GM19397 (cell line): ENCODE measurements around the gene KRTAP4-6.
"Not testable (repeated sequence)": the region's sequence is repeated elsewhere in the genome, so short reads cannot be mapped to it uniquely, and the experiment has no call there.

Experiments
- ATAC-seq: cut with Tn5 transposase; IDR thresholded peaks from one replicate; pipeline ENCODE4 v1.9.1; 2021; ENCODE audit warnings: mild to moderate bottlenecking, moderate library complexity; ENCODE audit not compliant: unreplicated experiment

The KRTAP4-6 gene

GRCh38 chr17:41140360-41141131, at the start of gene KRTAP4-6:
Gene KRTAP4-6 (minus strand): TSS chr17:41140544. CDS start chr17:41140487, 57 bp downstream.
- no peak for ATAC-seq

DNA sequence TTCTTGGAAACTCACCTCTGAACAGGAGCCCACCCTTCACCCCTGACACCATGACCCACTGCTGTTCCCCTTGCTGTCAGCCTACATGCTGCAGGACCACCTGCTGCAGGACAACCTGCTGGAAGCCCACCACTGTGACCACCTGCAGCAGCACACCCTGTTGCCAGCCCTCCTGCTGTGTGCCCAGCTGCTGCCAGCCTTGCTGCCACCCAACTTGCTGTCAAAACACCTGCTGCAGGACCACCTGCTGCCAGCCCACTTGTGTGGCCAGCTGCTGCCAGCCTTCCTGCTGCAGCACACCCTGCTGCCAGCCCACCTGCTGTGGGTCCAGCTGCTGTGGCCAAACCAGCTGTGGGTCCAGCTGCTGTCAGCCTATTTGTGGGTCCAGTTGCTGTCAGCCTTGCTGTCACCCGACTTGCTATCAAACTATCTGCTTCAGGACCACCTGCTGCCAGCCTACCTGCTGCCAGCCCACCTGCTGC, 49.5 kb upstream of the KRTAP4-6 start, which contains the start of gene KRTAP9-1:
Gene KRTAP9-1, plus strand, starts transcription at position 51 of the 482 bp plus-strand sequence. Its CDS starts 0 bp downstream, at position 51.
- not testable (repeated sequence) for ATAC-seq

DNA sequence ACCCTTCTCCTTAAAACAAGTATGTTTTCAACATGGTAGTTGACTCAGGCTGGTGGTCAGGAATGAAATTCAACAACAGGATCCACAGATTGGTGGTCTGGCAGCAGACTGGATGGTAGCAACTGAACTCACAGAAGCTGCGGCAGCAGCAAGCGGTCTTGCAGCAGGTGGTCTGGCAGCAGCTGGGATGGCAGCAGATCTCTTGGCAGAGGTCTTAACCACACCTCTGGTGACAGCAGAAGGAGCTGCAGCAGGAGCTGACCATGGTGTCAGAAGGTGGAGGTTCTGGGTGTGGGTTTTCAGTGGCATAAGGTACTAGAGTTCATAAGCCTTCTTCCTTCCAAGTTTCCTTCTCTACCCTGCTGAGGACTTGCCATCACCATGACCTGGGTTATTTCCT, 46.5 kb upstream of the KRTAP4-6 start:
- no peak for ATAC-seq

GRCh38 chr17:41185001-41185400, 44.7 kb upstream of the KRTAP4-6 start:
- ATAC-seq: no peak

GRCh38 chr17:41184480-41184961, 44.2 kb upstream of the KRTAP4-6 start, which contains the start of gene KRTAP4-1:
Gene KRTAP4-1 (minus strand): TSS chr17:41184911. CDS start chr17:41184854, 57 bp downstream.
- no peak for ATAC-seq

DNA sequence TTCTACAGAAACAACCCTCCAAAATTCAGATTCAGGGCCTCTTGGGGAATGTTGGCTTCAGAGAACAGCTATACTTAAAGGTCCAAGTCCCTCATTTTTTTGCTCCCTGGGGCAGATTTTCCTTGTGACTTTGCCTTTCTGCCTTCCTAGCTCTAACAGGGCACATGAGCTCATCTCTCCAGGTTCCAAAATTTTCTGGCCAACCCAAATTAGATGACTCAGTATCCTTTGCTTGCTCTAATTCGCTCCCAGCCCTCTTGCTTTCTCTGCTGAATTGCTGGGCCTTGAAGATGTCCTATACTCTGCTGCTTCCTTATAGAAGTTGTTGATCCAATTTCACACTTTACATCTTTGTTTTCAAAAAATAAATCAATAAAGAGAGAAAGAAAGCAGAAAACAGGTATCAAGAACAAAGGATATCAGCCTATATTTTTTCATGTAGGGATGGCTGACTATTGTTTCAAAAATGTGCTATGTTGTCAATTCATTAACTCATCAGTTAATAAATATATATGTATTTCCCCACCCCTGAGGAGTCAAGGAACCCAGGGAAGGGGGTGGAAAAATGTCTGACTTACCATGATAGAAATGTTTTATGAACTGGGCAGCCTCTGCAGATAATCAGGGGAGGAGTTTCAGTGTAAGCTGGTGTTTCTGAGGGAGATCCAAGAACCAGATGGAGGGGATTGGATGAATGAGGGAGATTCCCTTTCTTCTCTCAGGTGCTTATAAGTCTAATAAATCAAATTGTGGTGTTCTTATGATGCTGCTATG, 38.7 kb upstream of the KRTAP4-6 start:
- ATAC-seq: no peak

GRCh38 chr17:41178341-41178740, 38.0 kb upstream of the KRTAP4-6 start:
- no peak for ATAC-seq

- ATAC-seq: no peak
These were observed 37.5 kb upstream of the KRTAP4-6 start, which contains the start of gene KRTAP4-2 for GRCh38 chr17:41177727-41178271. Gene KRTAP4-2 (minus strand): TSS chr17:41178221. CDS start chr17:41178164, 57 bp downstream.

- no peak for ATAC-seq
These were observed 36.5 kb upstream of the KRTAP4-6 start for GRCh38 chr17:41176744-41177387.

DNA sequence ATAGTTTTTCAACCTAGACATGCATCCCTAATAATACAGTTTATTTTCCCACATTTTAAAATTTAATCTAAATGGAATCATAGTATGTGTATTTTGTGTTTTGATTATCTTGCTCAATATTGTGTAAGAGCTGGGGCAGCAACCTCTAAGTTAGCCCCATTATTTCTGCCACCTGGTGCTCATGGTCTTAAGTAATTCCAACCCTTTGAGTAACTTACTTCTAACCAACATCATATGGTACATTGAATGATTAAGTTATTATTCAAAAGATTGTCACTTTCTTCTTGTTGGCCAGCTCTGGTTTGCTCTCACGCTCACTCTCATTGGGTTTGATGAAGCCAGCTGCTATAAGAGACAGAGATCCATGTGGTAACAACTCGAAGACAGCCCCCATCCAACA, 31.5 kb upstream of the KRTAP4-6 start:
- no peak for ATAC-seq

DNA sequence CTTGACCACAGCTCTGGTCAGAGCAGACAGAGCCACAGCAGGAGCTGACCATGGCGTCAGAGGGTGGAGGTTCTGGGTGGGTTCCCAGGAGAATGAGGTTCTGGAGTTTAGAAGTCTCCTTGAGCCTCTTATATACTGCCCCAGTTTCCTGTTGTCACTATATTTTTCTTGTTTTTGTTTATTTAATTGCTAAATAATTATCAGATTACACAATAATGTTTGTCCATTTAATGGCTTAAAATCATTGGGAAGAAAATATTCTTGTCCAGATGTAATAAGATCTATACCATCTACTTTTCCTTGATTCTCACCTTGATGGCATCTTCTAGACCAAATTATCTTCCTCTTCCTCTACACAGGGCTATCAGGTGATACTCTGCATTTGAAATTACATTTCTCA, 27.8 kb upstream of the KRTAP4-6 start, which contains the start of gene KRTAP4-3:
Gene KRTAP4-3, minus strand, starts transcription at position 101 of the 400 bp plus-strand sequence. Its CDS starts 49 bp downstream, at position 52.
- ATAC-seq: no peak

DNA sequence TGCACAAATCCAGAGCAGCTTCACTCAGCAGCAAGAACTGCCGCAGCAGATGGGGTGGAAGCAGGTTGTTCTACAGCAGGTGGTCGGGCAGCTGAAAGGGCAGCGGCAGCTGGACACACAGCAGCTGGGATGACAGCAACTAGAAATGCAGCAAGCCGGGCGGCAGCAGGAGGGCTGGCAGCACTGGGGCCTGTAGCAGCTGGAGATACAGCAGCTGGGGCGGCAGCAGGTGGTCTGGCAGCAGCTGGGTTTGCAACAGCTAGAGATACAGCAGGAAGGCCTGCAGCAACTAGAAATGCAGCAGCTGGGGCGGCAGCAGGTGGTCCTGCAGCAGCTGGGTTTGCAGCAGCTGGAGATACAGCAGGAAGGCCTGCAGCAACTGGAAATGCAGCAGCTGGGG, 27.2 kb upstream of the KRTAP4-6 start:
- no peak for ATAC-seq

GRCh38 chr17:41163828-41164227, 23.5 kb upstream of the KRTAP4-6 start:
- no peak for ATAC-seq

DNA sequence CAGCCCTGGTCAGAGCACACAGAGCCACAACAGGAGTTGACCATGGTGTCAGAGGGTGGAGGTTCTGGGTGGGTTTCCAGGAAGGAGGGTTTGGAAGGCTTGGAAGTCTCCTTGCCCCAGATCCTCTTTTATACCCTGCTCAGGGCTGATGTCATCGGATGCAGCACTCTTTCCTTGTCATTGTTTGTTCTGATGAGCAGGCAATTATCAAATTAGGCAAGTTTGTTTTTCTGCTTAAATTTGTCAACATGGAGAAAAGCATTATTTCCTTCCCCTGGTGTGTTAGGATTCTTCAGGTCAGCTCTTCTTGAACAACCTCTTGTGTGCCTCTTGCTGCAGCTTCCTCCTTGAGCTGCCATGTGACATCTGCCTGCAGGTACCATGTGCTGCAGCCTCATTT, 20.3 kb upstream of the KRTAP4-6 start, which contains the start of gene KRTAP4-4:
Gene KRTAP4-4, minus strand, starts transcription at position 101 of the 400 bp plus-strand sequence. Its CDS starts 57 bp downstream, at position 44.
- ATAC-seq: no peak

GRCh38 chr17:41160190-41160589, 19.8 kb upstream of the KRTAP4-6 start:
- ATAC-seq: not testable (repeated sequence)

DNA sequence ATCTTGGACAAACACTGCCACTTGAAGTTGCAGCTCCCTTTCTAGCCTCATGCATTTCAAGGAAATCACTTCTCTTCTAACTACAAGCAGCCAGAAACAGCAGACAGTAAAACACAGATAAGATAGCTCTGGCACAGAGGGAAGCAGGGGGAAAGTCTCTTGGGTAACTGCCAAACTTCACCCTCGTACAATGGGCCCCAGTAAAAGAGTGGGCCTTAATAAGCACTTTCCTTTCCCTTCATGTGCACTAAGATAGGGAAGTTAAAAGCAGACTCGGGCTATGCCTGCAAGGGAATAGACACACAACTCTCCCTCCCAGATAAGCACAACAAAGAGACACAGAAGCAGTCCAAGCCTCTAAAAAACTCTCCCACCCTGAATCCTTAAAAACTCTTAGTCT, 13.5 kb upstream of the KRTAP4-6 start:
- no peak for ATAC-seq

GRCh38 chr17:41151525-41151924, 11.2 kb upstream of the KRTAP4-6 start:
- ATAC-seq: no peak

- no peak for ATAC-seq
These were observed 9.7 kb upstream of the KRTAP4-6 start for GRCh38 chr17:41150026-41150425.

GRCh38 chr17:41149652-41149985, 9.3 kb upstream of the KRTAP4-6 start, which contains the start of gene KRTAP4-5:
Gene KRTAP4-5 (minus strand): TSS chr17:41149825. CDS start chr17:41149767, 58 bp downstream.
- no peak for ATAC-seq

GRCh38 chr17:41148971-41149651, 8.8 kb upstream of the KRTAP4-6 start:
- not testable (repeated sequence) for ATAC-seq
